HCT116 (cell line): ENCODE data around the gene SIX3. TPM values are rescaled to one million over a fixed set of nuclear protein-coding genes. Genes with fewer than 3 reads are reported as not detected.

Experiments
- ATAC-seq: fragments of 200-7000 bp; cut with Tn5 transposase; 2 replicates; pipeline ENCODE4 v1.9.1; 2020; ENCODE audit warnings: mild to moderate bottlenecking, moderate library complexity
- BruUV-seq: library from RNA; stranded (reverse); fragments of 400-500 nt; replicated peaks from 2 replicates; lab custom pipeline; 2021; lab: Mats Ljungman, UMichigan
- CTCF ChIA-PET: fragments of 300-600 bp; sonication (Branson Sonifier 250); formaldehyde crosslinking; loops from one replicate; lab custom pipeline; 2021; ENCODE audit warnings: antibody characterized with exemption; lab: Charles Lee
- POLR2A ChIA-PET: fragments of 300-600, 350-600 bp; sonication (Branson Sonifier 250); formaldehyde crosslinking; loops from one replicate; lab custom pipeline; 2021; ENCODE audit warnings: antibody characterized with exemption; lab: Charles Lee
- RAD21 ChIA-PET, 2 experiments: fragments of 300-600 bp; sonication (Branson Sonifier 250); formaldehyde crosslinking; loops; one replicate each; lab custom pipeline; 2023; ENCODE audit warnings: low total read pairs in 2 of 2; ENCODE audit not compliant: uncharacterized antibody in 2 of 2, unreplicated experiment in 2 of 2, low non-redundant PET in 1 of 2; lab: Charles Lee
- DNase-seq: peaks from one replicate; pipeline ENCODE4 v3.0.0-alpha.2; 2010; ENCODE audit warnings: low read depth, low spot score
- H2AFZ ChIP-seq: fragments of 200-600 bp; shearing (Covaris generic), sonication (generic); 2 replicates; pipeline ENCODE4 v1.6.1; 2017; ENCODE audit warnings: low read depth, mixed run types, mixed read lengths, antibody characterized with exemption, low read length; ENCODE audit not compliant: poor library complexity, severe bottlenecking
- H3K27ac ChIP-seq: 2 replicates; pipeline ENCODE4 v1.5.1; 2012; ENCODE audit warnings: low read depth, low read length
- H3K27me3 ChIP-seq: fragments of 200-600 bp; sonication (generic); 2 replicates; pipeline ENCODE4 v1.6.1; 2016; ENCODE audit warnings: mixed run types, low read length, mixed read lengths; ENCODE audit not compliant: insufficient read depth
- H3K36me3 ChIP-seq, 2 experiments: fragments of 200-500 bp in 1 of 2; fragments of 200-600 bp in 1 of 2; sonication (Bioruptor generic) in 1 of 2; sonication (generic) in 1 of 2; 2 replicates each; pipeline versions ENCODE4 v1.5.1 to v1.6.1; 2014 to 2016; ENCODE audit warnings: low read length in 2 of 2, inconsistent platforms in 1 of 2, mixed read lengths in 1 of 2, mixed run types in 1 of 2; ENCODE audit not compliant: insufficient read depth in 2 of 2, control insufficient read depth in 1 of 2
- H3K4me1 ChIP-seq, 2 experiments: fragments of 200-600 bp in 1 of 2; sonication (generic) in 1 of 2; 2 replicates each; pipeline versions ENCODE4 v1.5.1 to v1.6.1; 2012 to 2017; ENCODE audit warnings: low read length in 2 of 2, inconsistent platforms in 1 of 2, mild to moderate bottlenecking in 1 of 2, mixed read lengths in 1 of 2, mixed run types in 1 of 2, moderate library complexity in 1 of 2; ENCODE audit not compliant: insufficient read depth in 2 of 2, control insufficient read depth in 1 of 2
- H3K4me2 ChIP-seq: fragments of 200-600 bp; sonication (generic); 2 replicates; pipeline ENCODE4 v1.6.1; 2017; ENCODE audit warnings: mixed run types, low read length, mixed read lengths
- H3K4me3 ChIP-seq, 2 experiments: fragments of 200-600 bp in 1 of 2; sonication (generic) in 1 of 2; replicated peaks in 1 of 2; 2 replicates each; pipeline ENCODE4 v1.5.1; 2011 to 2016; ENCODE audit warnings: low read length in 2 of 2, control low read depth in 1 of 2, low read depth in 1 of 2, mild to moderate bottlenecking in 1 of 2, mixed read lengths in 1 of 2, mixed run types in 1 of 2
- H3K79me2 ChIP-seq: fragments of 200-600 bp; sonication (generic); 2 replicates; pipeline ENCODE4 v1.6.1; 2017; ENCODE audit warnings: mild to moderate bottlenecking, mixed run types, low read length, moderate library complexity, mixed read lengths; ENCODE audit not compliant: insufficient read depth
- H3K9ac ChIP-seq: fragments of 200-600 bp; sonication (generic); 2 replicates; pipeline ENCODE4 v1.6.1; 2016; ENCODE audit warnings: low read length, mixed read lengths
- H3K9me2 ChIP-seq: fragments of 200-600 bp; sonication (generic), shearing (Covaris generic); 2 replicates; pipeline ENCODE4 v1.6.1; 2017; ENCODE audit warnings: mixed run types, mild to moderate bottlenecking, moderate library complexity; ENCODE audit not compliant: insufficient read depth
- H3K9me3 ChIP-seq, 2 experiments: fragments of 200-500 bp in 1 of 2; fragments of 200-600 bp in 1 of 2; sonication (Bioruptor generic) in 1 of 2; sonication (generic) in 1 of 2; 2 replicates each; pipeline ENCODE4 v1.6.1; 2014 to 2017; ENCODE audit warnings: low read length in 2 of 2, mixed read lengths in 2 of 2, inconsistent platforms in 1 of 2, low read depth in 1 of 2, mild to moderate bottlenecking in 1 of 2, mixed run types in 1 of 2, moderate library complexity in 1 of 2; ENCODE audit not compliant: control insufficient read depth in 1 of 2, insufficient read depth in 1 of 2
- H4K20me1 ChIP-seq: fragments of 200-600 bp; sonication (generic), shearing (Covaris generic); 2 replicates; pipeline ENCODE4 v1.6.1; 2017; ENCODE audit warnings: mixed run types, mild to moderate bottlenecking, moderate library complexity; ENCODE audit not compliant: insufficient read depth
- ATF3 ChIP-seq: IDR thresholded peaks from 2 replicates; pipeline ENCODE4 v1.6.1; 2012
- CBX3 ChIP-seq: IDR thresholded peaks from 2 replicates; pipeline ENCODE4 v1.6.1; 2012; ENCODE audit warnings: low read depth
- CEBPB ChIP-seq: IDR thresholded peaks from 2 replicates; pipeline ENCODE4 v1.6.1; 2012; ENCODE audit warnings: low read depth
- EZH2 ChIP-seq: fragments of 200-600 bp; sonication (generic); IDR thresholded peaks from 2 replicates; pipeline ENCODE4 v1.6.1; 2017; ENCODE audit warnings: antibody characterized with exemption, mixed run types
- JUND ChIP-seq: IDR thresholded peaks from 2 replicates; pipeline ENCODE4 v1.6.1; 2012
- MAX ChIP-seq: IDR thresholded peaks from 2 replicates; pipeline ENCODE4 v1.6.1; 2012
- POLR2AphosphoS5 ChIP-seq: IDR thresholded peaks from 2 replicates; pipeline ENCODE4 v1.6.1; 2011; ENCODE audit warnings: mild to moderate bottlenecking, low read depth, low read length, moderate library complexity
- RAD21 ChIP-seq: IDR thresholded peaks from 2 replicates; pipeline ENCODE4 v1.6.1; 2012; ENCODE audit warnings: low read depth, mild to moderate bottlenecking
- REST ChIP-seq: IDR thresholded peaks from 2 replicates; pipeline ENCODE4 v1.6.1; 2012; ENCODE audit warnings: low read depth
- SIN3A ChIP-seq: IDR thresholded peaks from 2 replicates; pipeline ENCODE4 v1.6.1; 2012; ENCODE audit warnings: low read depth
- SP1 ChIP-seq: IDR thresholded peaks from 2 replicates; pipeline ENCODE4 v1.6.1; 2012; ENCODE audit warnings: low read depth
- SRF ChIP-seq: IDR thresholded peaks from 2 replicates; pipeline ENCODE4 v1.6.1; 2012; ENCODE audit warnings: low read depth
- YY1 ChIP-seq: IDR thresholded peaks from 2 replicates; pipeline ENCODE4 v1.6.1; 2011; ENCODE audit warnings: low read length, low read depth, moderate library complexity, mild to moderate bottlenecking; ENCODE audit not compliant: insufficient replicate concordance; ENCODE audit errors: extremely low read depth
- ZBTB33 ChIP-seq: IDR thresholded peaks from 2 replicates; pipeline ENCODE4 v1.6.1; 2011; ENCODE audit warnings: mild to moderate bottlenecking, low read length, moderate library complexity; ENCODE audit not compliant: insufficient replicate concordance; ENCODE audit errors: extremely low read depth
- ZFX ChIP-seq: fragments of 450-650 bp; IDR thresholded peaks from 2 replicates; pipeline ENCODE4 v1.6.1; 2017
- intact Hi-C: fragments of 100-400 bp; cut with micrococcal nuclease; formaldehyde crosslinking; loops from 2 replicates; pipeline ENCODE4 v1.10.0; 2022
- total RNA-seq: library from RNA; stranded (reverse); gene quantifications from one replicate; pipeline ENCODE4 v1.2.1, GENCODE V29; 2021; ENCODE audit not compliant: unreplicated experiment

SIX3 gene
- total RNA-seq, 1 experiment from 2014 or later, result 1.2 TPM

GRCh38 chr2:44954447-44954888 lies 13.0 kb downstream of the SIX3 start:
- H3K4me2 ChIP-seq, result no peak overlapping the region
- TF ChIP-seq SIN3A (no peak), REST (no peak), EZH2 (no peak), JUND (no peak), YY1 (no peak), ZFX (no peak), POLR2AphosphoS5 (no peak), CEBPB (no peak), ZBTB33 (no peak), CBX3 (no peak), RAD21 (no peak), SP1 (no peak), SRF (no peak), MAX (no peak), ATF3 (no peak)
- BruUV-seq, result no TSS peak
- no peaks in the 10 kb centered on the region for H3K36me3 ChIP-seq
- POLR2A ChIA-PET, result no interaction called here
- H3K9me3 ChIP-seq, result no peaks in the 10 kb centered on the region
- CTCF ChIA-PET, result interaction anchor here (0.8 to 4.4 kb wide), 9 partner anchors 393 to 711 kb away, joined by 3 to 42 read pairs (median 7); no protein-coding TSS in a partner anchor
- no peak for DNase-seq
- H4K20me1 ChIP-seq, result no peaks in the 10 kb centered on the region
- no peak for ATAC-seq
- intact Hi-C loops, result loop anchor here (2.0 kb wide), 1 partner anchor 710 kb away; no protein-coding TSS in a partner anchor
- H3K79me2 ChIP-seq, result no peaks in the 10 kb centered on the region
- no peaks in the 10 kb centered on the region for H3K9me2 ChIP-seq
- peaks cover 0 to 32% of the 10 kb centered on the region in 2 experiments; a peak in 3 of 4 replicates for H3K4me1 ChIP-seq
- no peak overlapping the region for H3K9ac ChIP-seq
- H3K4me3 ChIP-seq, result no peak overlapping the region
- H3K27me3 ChIP-seq, result no peaks in the 10 kb centered on the region
- no peak overlapping the region for H2AFZ ChIP-seq
- H3K27ac ChIP-seq, result no peak overlapping the region
- RAD21 ChIA-PET, result interaction anchor here in 1 of 2 experiments (2.7 kb wide), 1 partner anchor 475 kb away, joined by 9 read pairs; no protein-coding TSS in a partner anchor
